ENCODE measurements around the gene ATP1A1. TPM values are rescaled to one million over a fixed set of nuclear protein-coding genes. Genes with fewer than 3 reads are reported as not detected.

ATP1A1 gene
- total and polyA plus RNA-seq, 2 experiments from 2014 or later: 117 to 202 TPM

- Mint-ChIP-seq H3K27me3 (ENCODE audit: insufficient read depth, low read depth, poor library complexity) (no peaks in the 10 kb centered on the region), H3K36me3 (ENCODE audit: low read depth) (no peaks in the 10 kb centered on the region), H3K4me1 (peaks cover 12% of the 10 kb centered on the region; the same call in 2 of the 3 replicates), H3K9me3 (no peaks in the 10 kb centered on the region), H3K4me3 (no peak overlapping the region), H3K27ac (0 out of 2 replicates have a peak overlapping the region, but pooled peaks have one; percentile 6)
- Histone ChIP-seq H3K9me2 (ENCODE audit: insufficient read depth) (no peaks in the 10 kb centered on the region), H3K4me1 (ENCODE audit: insufficient read depth) (peaks cover 8% of the 10 kb centered on the region), H3K27me3 (ENCODE audit: insufficient read depth) (no peaks in the 10 kb centered on the region), H3F3A (replicated peaks; ENCODE audit: low read depth) (no peaks in the 10 kb centered on the region), H3K79me2 (replicated peaks; ENCODE audit: insufficient read depth) (no peaks in the 10 kb centered on the region), H3K4me3 (no peak overlapping the region), H3K36me3 (ENCODE audit: insufficient read depth) (no peaks in the 10 kb centered on the region; the same call in 1 of the 2 replicates), H3K27ac (ENCODE audit: low read depth) (no peak overlapping the region), H4K20me1 (replicated peaks; ENCODE audit: insufficient read depth) (no peaks in the 10 kb centered on the region), H2AFZ (0 out of 2 replicates have a peak overlapping the region, but pooled peaks have one; percentile 7), H3K4me2 (no peak overlapping the region)
- no peak for TF ChIP-seq ETS1 (IDR thresholded peaks at IDR 0.05)
- no peak for TF ChIP-seq NANOG (IDR thresholded peaks at IDR 0.05; ENCODE audit: borderline replicate concordance)
- TF ChIP-seq STAT1 (IDR thresholded peaks at IDR 0.05; ENCODE audit: unreplicated experiment): no peak
- TF ChIP-seq CTCF (conservative IDR thresholded peaks at IDR 0.05; ENCODE audit: low read depth in 2 of 2): no peak
- no peak for TF ChIP-seq CREB1 (CRISPR knock-in tag; IDR thresholded peaks at IDR 0.05; ENCODE audit: low read depth)
- no peak for TF ChIP-seq ZNF462 (CRISPR knock-in tag; IDR thresholded peaks at IDR 0.05)
- ATAC-seq (no peak), DNase-seq (ENCODE audit: low spot score) (no peak)
Measured at GRCh38 chr1:116359871-116360270, 13.2 kb upstream of the ATP1A1 start.
